WTC11 (cell line): ENCODE data around the gene ICE2. TPM values are rescaled to one million over a fixed set of nuclear protein-coding genes. Genes with fewer than 3 reads are reported as not detected.
"Not testable (repeated sequence)": the region's sequence is repeated elsewhere in the genome, so short reads cannot be mapped to it uniquely, and the experiment has no call there.

Experiments used
- ATAC-seq: fragments of 200-7000 bp; cut with Tn5 transposase; 2 replicates; pipeline ENCODE4 v1.10.0; 2021; ENCODE audit warnings: mild to moderate bottlenecking, moderate library complexity
- CTCF ChIA-PET: fragments of 300-600 bp; sonication (Branson Sonifier 250); formaldehyde crosslinking; loops from one replicate; lab custom pipeline; 2021; ENCODE audit warnings: antibody characterized with exemption; lab: Charles Lee
- POLR2A ChIA-PET: fragments of 350-600 bp; sonication (Branson Sonifier 250); formaldehyde crosslinking; loops from one replicate; lab custom pipeline; 2021; ENCODE audit warnings: antibody characterized with exemption; lab: Charles Lee
- DNase-seq: peaks from one replicate; pipeline ENCODE4 v3.0.0; 2021; ENCODE audit warnings: low spot score
- H3K27ac Mint-ChIP-seq: 2 replicates; pipeline ENCODE4 v1.8.0; 2021; ENCODE audit warnings: mixed read lengths
- H3K27me3 Mint-ChIP-seq: 2 replicates; pipeline ENCODE4 v1.8.0; 2021; ENCODE audit warnings: low read depth, mild to moderate bottlenecking, moderate library complexity, mixed read lengths
- H3K36me3 Mint-ChIP-seq: 2 replicates; pipeline ENCODE4 v1.8.0; 2021; ENCODE audit warnings: mixed read lengths
- H3K4me1 Mint-ChIP-seq: 2 replicates; pipeline ENCODE4 v1.8.0; 2022; ENCODE audit warnings: mixed read lengths
- H3K4me3 Mint-ChIP-seq: 2 replicates; pipeline ENCODE4 v1.8.0; 2021; ENCODE audit warnings: mild to moderate bottlenecking, moderate library complexity, mixed read lengths
- H3K9me3 Mint-ChIP-seq: 2 replicates; pipeline ENCODE4 v1.8.0; 2021; ENCODE audit warnings: mixed read lengths
- JAZF1 ChIP-seq: fragments of 250-450 bp; sonication (Bioruptor Pico); IDR thresholded peaks from 2 replicates; pipeline ENCODE4 v1.9.0; 2021; ENCODE audit warnings: moderate library complexity, mild to moderate bottlenecking, inconsistent platforms
- ZNF138 ChIP-seq: sonication (generic); formaldehyde crosslinking; conservative IDR thresholded peaks from 2 replicates; pipeline ENCODE4 v1.8.1; 2022; ENCODE audit warnings: mild to moderate bottlenecking, moderate library complexity, missing genetic modification reagents
- ZNF263 ChIP-seq: sonication (generic); formaldehyde crosslinking; IDR thresholded peaks from 2 replicates; pipeline ENCODE4 v1.8.1; 2022; ENCODE audit warnings: low read depth, mild to moderate bottlenecking, moderate library complexity, missing genetic modification reagents
- ZNF317 ChIP-seq: sonication (generic); formaldehyde crosslinking; IDR thresholded peaks from 2 replicates; pipeline ENCODE4 v1.8.1; 2023; ENCODE audit warnings: low read depth, mild to moderate bottlenecking, moderate library complexity, missing genetic modification reagents, borderline replicate concordance
- ZNF423 ChIP-seq: fragments of 250-450 bp; sonication (Bioruptor Pico); IDR thresholded peaks from 2 replicates; pipeline ENCODE4 v2.1.2; 2022; ENCODE audit warnings: mild to moderate bottlenecking, moderate library complexity
- total RNA-seq: library from RNA; stranded (reverse); gene quantifications from 3 replicates; pipeline ENCODE4 v1.2.3, GENCODE V29; 2021
- TF ChIP-seq, protein P1 (sequence below): sonication (generic); formaldehyde crosslinking; IDR thresholded peaks from 2 replicates; pipeline ENCODE4 v1.8.1; 2022; ENCODE audit warnings: mild to moderate bottlenecking, moderate library complexity, missing genetic modification reagents
- TF ChIP-seq, protein P2 (sequence below): sonication (generic); formaldehyde crosslinking; conservative IDR thresholded peaks from 2 replicates; pipeline ENCODE4 v1.8.1; 2022; ENCODE audit warnings: mild to moderate bottlenecking, missing genetic modification reagents
- TF ChIP-seq, protein P3 (sequence below): sonication (generic); formaldehyde crosslinking; IDR thresholded peaks from 2 replicates; pipeline ENCODE4 v1.8.0; 2022; ENCODE audit warnings: mild to moderate bottlenecking, missing genetic modification reagents
- TF ChIP-seq, protein P4 (sequence below): sonication (generic); formaldehyde crosslinking; IDR thresholded peaks from 2 replicates; pipeline ENCODE4 v1.8.1; 2023; ENCODE audit warnings: mild to moderate bottlenecking, missing genetic modification reagents, borderline replicate concordance
- TF ChIP-seq, protein P5 (sequence below): sonication (generic); formaldehyde crosslinking; IDR thresholded peaks from 2 replicates; pipeline ENCODE4 v1.8.0; 2022; ENCODE audit warnings: mild to moderate bottlenecking, missing genetic modification reagents
- TF ChIP-seq, protein P6 (sequence below): sonication (generic); formaldehyde crosslinking; IDR thresholded peaks from 2 replicates; pipeline ENCODE4 v1.8.0; 2022; ENCODE audit warnings: mild to moderate bottlenecking, missing genetic modification reagents
- TF ChIP-seq, protein P7 (sequence below): fragments of 250-450 bp; sonication (Bioruptor Pico); IDR thresholded peaks from 2 replicates; pipeline ENCODE4 v1.9.0; 2021; ENCODE audit warnings: moderate library complexity, mild to moderate bottlenecking, inconsistent platforms, borderline replicate concordance

The ICE2 gene
- total RNA-seq, 1 experiment from 2014 or later: 76.9 TPM

DNA sequence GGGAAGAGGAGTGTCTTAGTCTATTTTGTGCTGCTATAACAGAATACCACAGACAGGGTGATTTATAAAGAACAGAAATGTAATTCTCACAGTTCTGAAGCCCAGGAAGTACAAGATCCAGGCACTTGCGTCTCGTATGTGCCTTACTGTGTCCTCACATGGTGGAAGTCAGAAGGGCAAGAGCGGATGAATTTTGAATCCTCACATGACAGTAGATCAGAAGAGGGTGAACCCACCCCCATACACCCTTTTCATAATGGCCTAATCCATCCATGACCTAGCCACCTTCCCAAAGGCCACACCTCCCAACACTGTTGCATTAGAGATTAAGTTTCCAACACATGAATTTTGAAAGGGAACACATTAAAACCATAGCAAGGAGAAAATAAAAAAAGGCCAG is 62.5 kb downstream of the ICE2 start (continued):
- no peak for TF ChIP-seq JAZF1 (CRISPR knock-in tag)
- TF ChIP-seq, protein P1, sequence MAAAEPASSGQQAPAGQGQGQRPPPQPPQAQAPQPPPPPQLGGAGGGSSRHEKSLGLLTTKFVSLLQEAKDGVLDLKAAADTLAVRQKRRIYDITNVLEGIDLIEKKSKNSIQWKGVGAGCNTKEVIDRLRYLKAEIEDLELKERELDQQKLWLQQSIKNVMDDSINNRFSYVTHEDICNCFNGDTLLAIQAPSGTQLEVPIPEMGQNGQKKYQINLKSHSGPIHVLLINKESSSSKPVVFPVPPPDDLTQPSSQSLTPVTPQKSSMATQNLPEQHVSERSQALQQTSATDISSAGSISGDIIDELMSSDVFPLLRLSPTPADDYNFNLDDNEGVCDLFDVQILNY: no peak

DNA sequence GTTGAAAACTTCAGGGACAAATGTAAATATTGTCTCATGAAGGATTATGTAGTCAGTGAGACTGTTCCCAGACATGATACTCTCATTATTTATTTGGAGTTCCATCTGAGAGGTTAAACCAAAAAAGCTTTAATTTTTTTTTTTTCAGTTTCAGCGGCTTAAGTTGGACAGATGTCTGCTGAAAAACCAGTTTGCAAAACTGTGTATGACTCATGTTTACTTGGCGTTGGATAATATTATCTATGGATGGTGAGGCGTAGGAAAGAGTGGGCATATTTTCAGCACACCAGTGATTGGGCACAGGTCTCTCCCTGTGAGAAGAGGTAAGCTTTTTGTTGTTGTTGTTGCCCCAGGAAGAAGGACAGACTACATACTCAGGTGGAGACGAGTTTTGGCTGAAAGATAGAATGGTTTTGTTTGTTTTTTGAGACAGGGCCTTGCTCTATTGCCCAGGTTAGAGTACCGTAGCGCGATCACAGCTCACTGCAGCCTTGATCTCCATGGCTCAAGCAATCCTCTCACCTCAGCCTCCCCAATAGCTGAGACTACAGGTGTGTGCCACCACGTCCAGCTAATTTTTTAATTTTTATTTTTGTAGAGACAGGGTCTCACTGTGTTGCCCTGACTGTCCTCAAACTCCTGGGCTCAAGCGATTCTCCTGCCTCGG is 64.8 kb downstream of the ICE2 start:
- TF ChIP-seq ZNF138 (CRISPR knock-in tag) (no peak), ZNF317 (CRISPR knock-in tag) (0 out of 2 replicates have a peak, but pooled peaks have one; percentile 40)
- Mint-ChIP-seq H3K9me3 (no peaks in the 10 kb centered on the region), H3K36me3 (no peaks in the 10 kb centered on the region), H3K4me3 (no peak overlapping the region), H3K27me3 (no peaks in the 10 kb centered on the region), H3K4me1 (peaks cover 7% of the 10 kb centered on the region), H3K27ac (no peak overlapping the region)
- POLR2A ChIA-PET: no interaction called here
- no peak for ATAC-seq
- CTCF ChIA-PET: no interaction called here
- DNase-seq: no peak

DNA sequence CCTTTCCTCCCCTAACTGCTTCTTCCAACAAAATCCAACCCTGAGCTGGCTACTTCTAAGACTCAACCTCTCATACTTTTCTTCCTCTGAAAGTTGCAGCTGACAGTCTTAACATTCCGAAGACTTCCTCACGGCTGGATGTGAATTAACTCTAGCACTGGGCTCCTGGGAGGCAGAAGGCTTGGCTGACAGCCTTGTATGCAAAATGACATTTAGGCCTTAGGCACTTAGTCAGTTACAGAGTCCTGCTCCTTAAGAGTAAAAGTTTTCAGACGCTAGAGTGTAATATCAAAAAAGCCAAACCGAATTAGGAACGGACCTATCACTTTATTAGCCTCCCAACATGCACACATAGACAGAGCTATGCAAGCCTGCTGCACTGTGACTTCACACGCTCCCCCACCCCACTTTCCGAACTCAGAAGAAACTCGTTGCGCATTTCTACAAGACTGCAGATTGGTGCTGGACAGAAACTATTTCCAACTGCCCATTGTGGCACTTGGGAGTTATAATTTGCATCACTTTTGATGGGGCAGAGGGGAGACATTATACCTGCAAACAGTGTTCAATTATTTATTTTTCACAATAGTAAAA is 65.6 kb downstream of the ICE2 start:
- no peak for DNase-seq
- POLR2A ChIA-PET: no interaction called here

DNA sequence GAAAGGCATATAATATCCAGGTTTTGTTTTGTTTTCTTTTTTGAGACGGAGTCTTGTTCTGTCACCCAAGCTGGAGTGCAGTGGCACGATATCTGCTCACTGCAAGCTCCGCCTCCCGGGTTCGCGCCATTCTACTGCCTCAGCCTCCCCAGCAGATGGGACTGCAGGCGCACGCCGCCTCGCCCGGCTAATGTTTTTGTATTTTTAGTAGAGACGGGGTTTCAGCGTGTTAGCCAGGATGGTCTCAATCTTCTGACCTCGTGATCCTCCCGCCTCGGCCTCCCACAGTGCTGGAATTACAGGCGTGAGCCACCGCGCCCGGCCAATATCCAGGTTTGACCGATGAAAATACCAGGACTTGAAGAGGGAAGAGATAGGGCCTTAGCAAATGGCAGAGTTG is 66.1 kb downstream of the ICE2 start:
- CTCF ChIA-PET: interaction anchor here (0.9 kb wide), 1 partner anchor 12 kb away, joined by 3 read pairs; no protein-coding TSS in a partner anchor
- H3K27ac Mint-ChIP-seq, H3K9me3 Mint-ChIP-seq, POLR2A ChIA-PET, ATAC-seq, H3K4me3 Mint-ChIP-seq, H3K36me3 Mint-ChIP-seq, H3K27me3 Mint-ChIP-seq, DNase-seq, H3K4me1 Mint-ChIP-seq: not testable (repeated sequence)

More for the DNA sequence above, 65.6 kb downstream of the ICE2 start:
- Mint-ChIP-seq H3K4me3 (no peak overlapping the region), H3K27me3 (no peaks in the 10 kb centered on the region), H3K36me3 (no peaks in the 10 kb centered on the region), H3K27ac (0 out of 2 replicates have a peak overlapping the region, but pooled peaks have one; percentile 11), H3K9me3 (no peaks in the 10 kb centered on the region), H3K4me1 (peaks cover 7% of the 10 kb centered on the region)
- CTCF ChIA-PET: interaction anchor here (0.9 kb wide), 1 partner anchor 12 kb away, joined by 3 read pairs; no protein-coding TSS in a partner anchor
- TF ChIP-seq, protein P2, sequence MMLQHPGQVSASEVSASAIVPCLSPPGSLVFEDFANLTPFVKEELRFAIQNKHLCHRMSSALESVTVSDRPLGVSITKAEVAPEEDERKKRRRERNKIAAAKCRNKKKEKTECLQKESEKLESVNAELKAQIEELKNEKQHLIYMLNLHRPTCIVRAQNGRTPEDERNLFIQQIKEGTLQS (CRISPR knock-in tag): no peak
- TF ChIP-seq ZNF423 (CRISPR knock-in tag): no peak
- TF ChIP-seq ZNF263 (CRISPR knock-in tag): no peak
- TF ChIP-seq, protein P3, sequence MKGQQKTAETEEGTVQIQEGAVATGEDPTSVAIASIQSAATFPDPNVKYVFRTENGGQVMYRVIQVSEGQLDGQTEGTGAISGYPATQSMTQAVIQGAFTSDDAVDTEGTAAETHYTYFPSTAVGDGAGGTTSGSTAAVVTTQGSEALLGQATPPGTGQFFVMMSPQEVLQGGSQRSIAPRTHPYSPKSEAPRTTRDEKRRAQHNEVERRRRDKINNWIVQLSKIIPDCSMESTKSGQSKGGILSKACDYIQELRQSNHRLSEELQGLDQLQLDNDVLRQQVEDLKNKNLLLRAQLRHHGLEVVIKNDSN: no peak
- TF ChIP-seq, protein P4, sequence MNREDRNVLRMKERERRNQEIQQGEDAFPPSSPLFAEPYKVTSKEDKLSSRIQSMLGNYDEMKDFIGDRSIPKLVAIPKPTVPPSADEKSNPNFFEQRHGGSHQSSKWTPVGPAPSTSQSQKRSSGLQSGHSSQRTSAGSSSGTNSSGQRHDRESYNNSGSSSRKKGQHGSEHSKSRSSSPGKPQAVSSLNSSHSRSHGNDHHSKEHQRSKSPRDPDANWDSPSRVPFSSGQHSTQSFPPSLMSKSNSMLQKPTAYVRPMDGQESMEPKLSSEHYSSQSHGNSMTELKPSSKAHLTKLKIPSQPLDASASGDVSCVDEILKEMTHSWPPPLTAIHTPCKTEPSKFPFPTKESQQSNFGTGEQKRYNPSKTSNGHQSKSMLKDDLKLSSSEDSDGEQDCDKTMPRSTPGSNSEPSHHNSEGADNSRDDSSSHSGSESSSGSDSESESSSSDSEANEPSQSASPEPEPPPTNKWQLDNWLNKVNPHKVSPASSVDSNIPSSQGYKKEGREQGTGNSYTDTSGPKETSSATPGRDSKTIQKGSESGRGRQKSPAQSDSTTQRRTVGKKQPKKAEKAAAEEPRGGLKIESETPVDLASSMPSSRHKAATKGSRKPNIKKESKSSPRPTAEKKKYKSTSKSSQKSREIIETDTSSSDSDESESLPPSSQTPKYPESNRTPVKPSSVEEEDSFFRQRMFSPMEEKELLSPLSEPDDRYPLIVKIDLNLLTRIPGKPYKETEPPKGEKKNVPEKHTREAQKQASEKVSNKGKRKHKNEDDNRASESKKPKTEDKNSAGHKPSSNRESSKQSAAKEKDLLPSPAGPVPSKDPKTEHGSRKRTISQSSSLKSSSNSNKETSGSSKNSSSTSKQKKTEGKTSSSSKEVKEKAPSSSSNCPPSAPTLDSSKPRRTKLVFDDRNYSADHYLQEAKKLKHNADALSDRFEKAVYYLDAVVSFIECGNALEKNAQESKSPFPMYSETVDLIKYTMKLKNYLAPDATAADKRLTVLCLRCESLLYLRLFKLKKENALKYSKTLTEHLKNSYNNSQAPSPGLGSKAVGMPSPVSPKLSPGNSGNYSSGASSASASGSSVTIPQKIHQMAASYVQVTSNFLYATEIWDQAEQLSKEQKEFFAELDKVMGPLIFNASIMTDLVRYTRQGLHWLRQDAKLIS (CRISPR knock-in tag): no peak
- TF ChIP-seq, protein P5, sequence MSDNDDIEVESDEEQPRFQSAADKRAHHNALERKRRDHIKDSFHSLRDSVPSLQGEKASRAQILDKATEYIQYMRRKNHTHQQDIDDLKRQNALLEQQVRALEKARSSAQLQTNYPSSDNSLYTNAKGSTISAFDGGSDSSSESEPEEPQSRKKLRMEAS (CRISPR knock-in tag): no peak
- TF ChIP-seq, protein P6, sequence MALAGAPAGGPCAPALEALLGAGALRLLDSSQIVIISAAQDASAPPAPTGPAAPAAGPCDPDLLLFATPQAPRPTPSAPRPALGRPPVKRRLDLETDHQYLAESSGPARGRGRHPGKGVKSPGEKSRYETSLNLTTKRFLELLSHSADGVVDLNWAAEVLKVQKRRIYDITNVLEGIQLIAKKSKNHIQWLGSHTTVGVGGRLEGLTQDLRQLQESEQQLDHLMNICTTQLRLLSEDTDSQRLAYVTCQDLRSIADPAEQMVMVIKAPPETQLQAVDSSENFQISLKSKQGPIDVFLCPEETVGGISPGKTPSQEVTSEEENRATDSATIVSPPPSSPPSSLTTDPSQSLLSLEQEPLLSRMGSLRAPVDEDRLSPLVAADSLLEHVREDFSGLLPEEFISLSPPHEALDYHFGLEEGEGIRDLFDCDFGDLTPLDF (CRISPR knock-in tag): no peak
- TF ChIP-seq, protein P7, sequence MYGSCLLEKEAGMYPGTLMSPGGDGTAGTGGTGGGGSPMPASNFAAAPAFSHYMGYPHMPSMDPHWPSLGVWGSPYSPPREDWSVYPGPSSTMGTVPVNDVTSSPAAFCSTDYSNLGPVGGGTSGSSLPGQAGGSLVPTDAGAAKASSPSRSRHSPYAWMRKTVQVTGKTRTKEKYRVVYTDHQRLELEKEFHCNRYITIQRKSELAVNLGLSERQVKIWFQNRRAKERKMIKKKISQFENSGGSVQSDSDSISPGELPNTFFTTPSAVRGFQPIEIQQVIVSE (CRISPR knock-in tag): no peak
- peak; percentile 34; the same call in 1 of the 2 replicates for ATAC-seq
